SK-MEL-5 (cell line): Measurements from ENCODE around the gene ABCA4. TPM values are rescaled to one million over a fixed set of nuclear protein-coding genes. Genes with fewer than 3 reads are reported as not detected.
A peak's percentile ranks its signal among the peaks of the same experiment; 100 is the strongest.

Source experiments
- DNase-seq: peaks from one replicate; pipeline ENCODE4 v3.0.0-alpha.2; 2016; ENCODE audit warnings: low read depth, low spot score
- in situ Hi-C: cut with HindIII; loops from 2 replicates; pipeline ENCODE4 v1.10.0; 2016; ENCODE audit warnings: low sequenced_read_pairs, high pct_unique_total_duplicates, low pct_unique_long_range_greater_than_20kb
- total RNA-seq: library from RNA; depleted of rRNA; stranded (reverse); fragments of >200 nt; shearing (Covaris generic); gene quantifications from 2 replicates; pipeline ENCODE4 v1.2.3, GENCODE V29; 2014

The ABCA4 gene
- total RNA-seq, 1 experiment from 2014 or later = not detected

DNA sequence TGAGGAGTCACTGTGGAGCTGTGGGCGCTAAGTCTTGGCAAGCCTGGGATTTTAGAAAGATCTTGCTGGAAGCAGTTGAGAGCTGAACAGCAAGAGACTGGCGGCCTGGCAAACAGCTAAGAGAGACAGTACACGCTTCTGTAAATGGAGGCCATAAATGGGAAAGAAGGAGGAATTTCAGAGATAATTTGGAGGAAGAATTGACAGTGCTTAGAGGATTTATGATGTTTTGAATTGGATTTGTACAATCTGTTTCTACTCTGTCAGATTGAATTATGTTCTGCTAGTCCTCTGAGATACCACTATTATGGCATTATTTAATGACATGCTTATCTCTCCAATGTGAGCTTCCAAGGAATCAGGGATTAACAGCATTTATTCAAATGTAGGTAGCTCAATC lies 50.1 kb downstream of the ABCA4 start:
- in situ Hi-C loops = no loop called here

DNA sequence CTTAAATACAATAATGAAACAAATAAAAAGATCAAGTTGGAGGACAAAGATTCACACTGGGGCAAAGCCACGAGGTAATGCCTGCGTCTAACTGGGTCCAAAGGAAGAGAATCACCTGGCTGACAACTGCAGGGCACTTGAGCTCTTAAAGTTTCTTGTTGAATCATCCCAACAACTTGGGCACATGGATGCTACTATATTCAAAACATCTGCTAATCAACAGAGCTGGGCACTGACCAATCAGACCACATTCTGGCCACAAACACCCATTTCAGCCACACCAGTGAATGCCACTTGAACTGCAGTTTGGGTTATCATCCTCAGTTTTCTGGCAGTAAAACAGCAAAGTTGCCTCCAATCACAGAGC lies 51.0 kb downstream of the ABCA4 start:
- in situ Hi-C loops = no loop called here
- DNase-seq = no peak

More for the DNA sequence above, 50.1 kb downstream of the ABCA4 start:
- DNase-seq = no peak

DNA sequence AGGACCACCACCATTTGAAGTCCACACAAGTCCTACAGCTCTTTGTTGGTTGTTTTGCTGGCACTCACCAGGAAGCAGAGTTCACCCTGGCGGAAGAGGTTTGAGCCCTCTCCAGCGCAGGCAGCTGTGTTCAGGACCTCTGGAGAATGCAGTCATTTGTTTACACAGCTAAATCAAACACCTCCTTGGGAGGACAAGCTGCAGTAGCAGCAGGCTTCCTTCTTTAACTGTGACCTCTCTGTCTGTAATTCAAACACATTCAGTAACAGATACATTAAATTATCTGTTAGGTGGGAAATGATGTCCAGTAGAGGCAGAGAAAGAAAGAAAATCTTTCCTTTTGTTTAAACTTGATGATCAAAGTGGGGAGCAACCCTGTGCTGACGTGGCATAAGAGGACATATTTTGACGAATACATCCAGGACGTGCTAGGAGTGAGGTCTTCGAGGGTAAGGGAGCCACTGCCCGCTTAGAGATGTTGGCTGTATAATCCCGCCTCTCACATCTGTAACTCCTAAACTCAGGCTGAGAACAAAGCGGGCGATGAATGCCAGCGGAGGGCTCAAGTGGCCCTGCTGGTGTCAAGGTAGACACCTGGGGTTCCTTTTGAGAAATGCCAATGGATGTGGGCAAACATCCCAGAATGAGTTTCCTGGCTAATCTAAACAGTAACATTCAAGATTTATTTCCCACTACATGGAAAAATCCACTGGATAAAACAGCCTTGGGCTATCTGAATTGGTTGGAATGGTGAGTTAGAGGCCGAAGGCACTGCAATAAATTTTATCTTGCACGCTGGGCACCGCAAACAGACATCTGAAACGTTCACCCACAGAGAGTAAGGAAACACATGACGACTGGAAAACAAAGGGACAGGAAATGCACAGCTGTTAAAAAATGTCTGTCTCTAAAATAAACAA lies 51.7 kb downstream of the ABCA4 start:
- in situ Hi-C loops = no loop called here
- no peak for DNase-seq

DNA sequence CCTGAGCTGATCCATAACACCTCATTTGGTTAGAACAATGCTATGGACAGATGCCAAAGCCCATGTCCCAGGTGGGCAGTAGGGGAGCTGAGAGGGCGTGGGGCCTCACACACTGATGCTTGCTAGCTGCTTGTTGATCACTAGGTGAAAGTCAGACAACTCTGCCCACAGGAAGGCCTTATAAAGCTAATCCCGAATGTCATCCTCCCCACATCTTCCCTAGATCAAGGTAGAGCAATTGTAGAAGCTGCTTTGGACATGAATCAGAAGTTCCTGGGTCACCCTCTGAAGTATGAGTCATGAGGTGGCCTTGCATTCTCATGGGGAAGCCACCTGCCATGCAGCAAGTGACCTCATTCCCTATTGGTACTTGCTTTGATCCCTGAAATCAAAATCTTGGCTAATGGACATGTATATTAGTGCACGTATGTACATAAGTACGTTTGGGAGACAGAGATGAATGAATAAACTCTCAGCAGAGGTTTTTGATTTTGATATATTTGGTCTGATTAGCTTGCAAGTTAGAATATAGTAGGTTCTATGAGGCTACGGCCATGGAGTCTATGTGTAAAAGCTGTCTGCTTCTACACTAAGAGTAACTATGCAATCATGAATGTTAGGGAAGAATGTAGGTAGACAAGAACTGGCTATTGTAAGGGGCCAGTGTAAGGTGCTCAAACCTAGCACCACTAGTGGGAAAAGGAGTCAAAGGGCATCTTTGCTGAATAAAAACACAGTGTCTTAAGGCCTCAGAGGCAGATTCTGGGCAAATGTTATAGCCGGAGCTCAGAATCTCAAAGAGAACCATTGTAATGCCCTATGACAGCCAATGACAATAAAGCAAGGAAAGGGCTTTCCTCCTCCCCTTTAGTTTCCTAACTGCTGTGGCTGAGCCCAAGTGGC lies 52.6 kb downstream of the ABCA4 start:
- in situ Hi-C loops = no loop called here
- DNase-seq = no peak

DNA sequence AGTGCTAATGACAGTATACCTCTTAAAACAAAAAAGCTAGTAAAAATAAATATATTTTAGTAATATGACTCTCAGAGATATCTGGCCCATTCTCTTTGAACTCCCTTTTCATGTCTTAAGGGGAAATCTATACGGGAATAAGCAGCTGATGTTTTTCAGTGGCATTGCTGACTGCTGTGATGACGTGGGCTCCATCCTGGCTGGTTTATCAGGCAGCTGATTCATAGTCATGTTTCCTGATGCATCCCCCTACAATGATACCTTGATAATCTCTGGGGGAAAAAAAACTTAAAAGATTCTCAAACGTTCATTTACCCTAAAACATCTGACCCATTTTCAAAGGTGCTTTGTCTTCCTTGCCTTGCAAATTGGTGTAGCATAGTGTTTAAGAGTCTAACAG lies 53.8 kb downstream of the ABCA4 start:
- DNase-seq = peak; percentile 70
- in situ Hi-C loops = no loop called here

DNA sequence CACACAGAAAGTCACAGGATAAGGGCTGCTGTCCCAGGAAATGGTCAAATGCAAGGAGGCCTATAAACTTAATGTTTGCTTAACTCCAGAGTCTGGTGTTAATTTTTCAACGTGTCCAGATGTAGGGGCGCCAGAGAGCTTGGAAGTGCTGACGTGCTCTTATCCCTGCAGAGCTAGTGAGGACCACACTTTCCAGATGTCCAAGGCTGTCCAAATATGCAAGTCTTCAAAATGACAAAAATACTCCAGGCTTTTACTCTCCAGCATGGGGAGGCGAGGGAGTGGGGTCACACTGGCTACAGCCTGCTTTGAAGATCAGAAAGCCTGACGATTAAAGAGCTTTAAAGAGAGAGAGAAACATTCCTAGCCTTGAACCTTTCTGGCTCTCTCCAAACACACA lies 57.6 kb downstream of the ABCA4 start:
- in situ Hi-C loops = no loop called here
- DNase-seq = peak; percentile 55

DNA sequence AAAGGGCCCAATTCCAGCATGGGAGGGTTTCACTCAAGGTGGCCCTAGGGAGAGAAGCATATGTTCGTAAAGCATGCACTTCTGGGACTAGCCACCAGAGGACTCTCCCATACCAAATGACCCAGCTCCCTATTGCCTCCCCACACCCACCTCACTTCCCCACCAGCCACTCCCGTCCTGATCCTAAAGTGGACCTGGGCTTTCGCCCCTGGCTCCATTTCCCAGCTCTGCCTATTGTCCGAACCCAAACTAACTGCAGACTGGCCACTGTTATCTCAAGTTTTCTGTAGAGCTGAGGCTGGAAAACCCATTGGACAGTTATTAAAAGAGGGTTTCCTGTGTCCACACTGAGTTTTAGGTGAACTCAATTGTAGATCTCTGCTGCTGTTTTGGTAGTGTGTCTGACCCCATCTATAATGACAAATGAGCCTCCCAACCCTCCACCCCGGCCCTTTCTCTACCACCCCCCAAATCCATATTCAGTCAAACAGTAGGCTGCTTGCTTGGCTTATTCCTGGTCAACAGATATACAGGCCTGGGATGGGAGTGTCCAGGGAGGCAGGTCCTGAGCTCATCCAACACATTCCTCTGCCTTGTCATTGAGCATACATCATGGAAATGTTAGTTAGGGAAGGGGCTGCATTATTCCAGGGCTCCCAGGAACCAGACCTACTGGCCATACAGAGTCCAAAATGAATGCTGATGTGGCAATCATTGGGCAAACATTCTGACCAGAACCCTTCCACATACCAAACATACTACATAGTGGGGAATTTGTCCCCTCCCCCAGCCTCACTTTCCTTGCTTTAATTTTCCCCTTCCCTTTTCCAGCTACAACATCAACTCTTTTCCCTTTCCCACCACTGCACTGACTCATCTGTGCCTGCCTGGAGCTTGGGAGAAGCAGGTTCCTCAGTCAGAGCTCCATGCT lies 59.2 kb downstream of the ABCA4 start:
- in situ Hi-C loops = no loop called here

DNA sequence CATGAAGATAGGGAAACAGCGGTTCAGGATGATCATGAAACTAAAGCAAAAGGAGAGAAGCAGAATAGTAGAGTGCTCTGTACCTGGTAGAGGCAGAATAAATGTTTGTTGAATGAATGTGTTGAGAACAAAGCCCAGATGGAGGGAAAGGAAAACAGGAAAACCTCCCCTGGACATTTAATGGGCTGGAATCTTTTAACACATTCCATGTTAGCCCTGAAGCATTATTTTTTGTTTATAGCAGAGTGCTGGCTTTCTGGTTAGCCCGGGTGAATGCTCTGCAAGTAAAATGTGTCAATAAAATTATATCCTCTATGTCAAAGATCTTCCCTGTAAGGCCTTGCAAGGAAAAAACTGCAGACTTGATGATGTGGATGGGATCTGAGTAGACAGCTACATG lies 60.2 kb downstream of the ABCA4 start:
- in situ Hi-C loops = no loop called here
- DNase-seq = no peak

More for the DNA sequence above, 59.2 kb downstream of the ABCA4 start:
- DNase-seq = peak; percentile 80

DNA sequence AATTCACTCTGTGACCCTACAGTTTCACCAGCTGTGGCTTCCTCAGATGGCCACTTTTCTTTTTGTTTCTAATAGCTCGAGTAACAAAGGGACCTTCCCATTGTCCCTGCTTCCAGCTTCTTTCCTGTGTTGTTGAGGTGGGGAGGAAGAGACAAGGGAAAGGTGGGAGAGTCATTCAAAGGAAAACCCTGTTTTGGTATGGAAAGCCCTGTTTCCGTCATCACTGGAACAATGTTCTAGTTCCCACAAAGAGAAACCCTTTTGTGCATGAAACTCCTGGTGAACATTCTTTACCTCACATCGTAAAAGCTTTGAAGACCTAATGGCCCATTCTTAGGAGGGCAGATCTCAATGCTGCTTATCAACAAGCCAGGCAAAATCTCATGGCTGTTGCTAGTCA lies 62.2 kb downstream of the ABCA4 start:
- in situ Hi-C loops = no loop called here
- DNase-seq = no peak

DNA sequence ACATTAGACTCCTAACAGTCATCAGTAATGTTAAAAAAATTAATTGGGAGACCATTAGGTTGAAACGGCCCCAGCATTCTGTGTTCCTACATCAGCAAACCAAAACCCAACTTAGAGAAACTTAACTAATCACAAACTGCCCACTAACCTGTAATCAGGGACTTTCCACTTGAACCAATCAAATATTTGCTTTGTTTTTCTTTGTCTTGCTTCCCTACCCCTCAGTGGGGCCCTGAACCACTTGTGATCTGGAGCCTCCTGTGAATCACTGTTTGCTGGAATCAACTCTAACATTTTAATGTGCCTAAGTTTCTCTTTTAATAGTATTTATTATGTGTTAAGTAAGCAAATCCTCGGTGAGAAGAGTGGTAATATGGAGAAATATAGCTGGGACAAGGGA lies 64.0 kb downstream of the ABCA4 start:
- in situ Hi-C loops = no loop called here
- DNase-seq = no peak

DNA sequence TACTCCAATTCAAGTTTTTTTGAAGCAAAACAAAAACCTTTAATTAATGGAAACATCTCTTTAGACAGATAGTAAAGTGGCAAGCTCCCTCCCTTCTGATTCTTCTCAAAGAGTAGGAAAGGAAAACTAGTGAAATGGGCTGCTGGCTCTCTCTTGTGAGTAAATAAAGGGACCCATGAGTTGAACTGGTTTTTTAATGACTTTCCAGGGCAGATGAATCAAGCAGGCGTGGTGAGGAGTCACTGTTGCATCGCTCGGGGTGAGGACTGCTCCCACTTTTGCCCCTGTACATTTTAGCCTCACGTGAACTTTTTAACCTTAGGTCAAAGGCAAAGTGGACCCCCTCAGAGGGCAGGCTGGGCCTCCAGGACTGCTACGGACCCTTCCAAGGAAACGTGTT lies 64.8 kb downstream of the ABCA4 start:
- in situ Hi-C loops = no loop called here
- no peak for DNase-seq

DNA sequence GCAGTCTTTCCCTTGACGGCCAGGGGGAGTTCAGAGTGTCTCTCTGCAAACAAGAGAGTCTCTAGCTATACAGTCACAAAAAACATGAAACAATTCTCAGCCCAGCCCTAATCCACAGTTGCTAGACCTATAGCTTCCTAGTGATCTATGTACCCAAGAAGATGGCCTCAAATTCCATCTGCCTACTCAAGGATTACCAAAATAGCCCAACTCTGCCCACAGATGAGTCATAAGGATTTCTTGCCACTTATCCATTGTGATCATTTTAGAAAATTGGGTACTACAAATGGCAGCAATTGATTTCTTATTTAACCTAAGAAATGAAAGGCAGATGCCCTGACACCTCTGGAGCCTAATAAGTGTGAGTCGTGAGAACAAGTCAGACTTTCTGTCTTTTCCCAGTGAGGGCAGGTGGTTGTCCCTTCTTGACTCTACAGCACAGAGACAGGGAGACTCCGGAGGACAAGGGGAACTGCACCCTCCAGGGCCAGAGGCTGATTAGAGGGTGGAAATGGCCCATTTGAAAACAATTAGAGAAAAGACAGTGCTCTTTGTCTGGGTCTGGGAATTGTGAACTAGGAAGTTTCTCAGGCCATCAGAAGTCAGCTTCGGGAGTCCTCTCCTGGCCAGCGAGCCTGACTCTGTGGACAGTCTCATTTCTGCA lies 65.4 kb downstream of the ABCA4 start:
- in situ Hi-C loops = no loop called here
- no peak for DNase-seq

DNA sequence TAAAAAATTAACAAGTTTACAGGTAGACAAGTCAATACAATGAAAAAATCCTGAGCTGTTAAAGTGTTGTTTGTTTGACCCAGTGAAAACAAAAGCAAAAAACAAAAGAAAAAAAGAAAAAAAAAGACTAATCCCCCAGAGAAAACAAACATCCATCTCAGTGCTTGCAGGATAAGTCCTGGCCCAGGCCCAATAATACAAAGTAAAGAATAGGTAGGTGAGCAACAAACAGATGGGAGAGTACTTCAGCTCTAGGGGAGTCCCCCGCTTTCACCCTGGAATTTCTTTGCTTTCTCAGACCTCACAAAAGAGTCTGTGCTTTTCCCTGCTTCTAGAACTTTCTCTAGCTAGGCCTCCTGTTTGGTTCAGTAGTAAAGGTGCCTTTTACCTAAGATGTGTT lies 70.3 kb downstream of the ABCA4 start:
- in situ Hi-C loops = no loop called here
- no peak for DNase-seq

DNA sequence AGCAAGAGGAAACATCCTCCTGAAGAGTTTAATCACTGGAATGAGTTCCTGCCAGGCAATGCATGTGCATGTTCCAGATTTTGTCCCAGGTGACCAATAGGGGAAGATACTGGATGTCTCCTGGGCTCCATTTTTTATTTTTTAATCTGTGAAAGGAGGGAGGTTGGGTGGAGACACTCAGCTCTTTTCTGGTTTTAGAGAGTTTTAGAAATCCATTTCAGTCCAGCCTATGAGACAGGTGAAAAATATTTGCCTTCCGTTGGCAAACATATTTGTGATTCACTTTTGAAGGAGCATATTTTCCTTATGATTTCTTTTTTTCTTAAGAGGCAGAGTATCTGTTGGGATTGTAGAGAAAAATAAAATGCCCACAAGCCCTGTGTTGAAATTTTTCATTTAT lies 70.7 kb downstream of the ABCA4 start:
- in situ Hi-C loops = no loop called here
- no peak for DNase-seq

DNA sequence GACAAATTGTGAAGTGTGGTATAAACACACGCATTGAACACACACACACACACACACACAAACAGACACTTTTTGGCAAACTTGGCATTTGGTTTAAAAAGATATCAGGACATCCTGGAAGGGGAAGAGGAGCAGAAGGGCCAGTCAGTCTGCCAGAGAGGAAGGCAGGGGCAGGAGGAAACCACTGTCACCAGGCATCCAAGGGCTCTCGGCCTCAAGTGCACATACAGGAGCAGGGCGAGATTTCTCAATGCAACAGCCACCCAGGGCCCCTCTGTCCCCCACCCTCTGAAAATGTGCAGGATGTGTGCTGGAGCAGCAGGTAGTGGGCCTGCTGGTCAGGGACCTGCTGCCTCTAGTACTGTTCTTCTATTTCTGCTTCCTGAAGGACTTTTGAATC lies 71.2 kb downstream of the ABCA4 start:
- in situ Hi-C loops = no loop called here
- no peak for DNase-seq

DNA sequence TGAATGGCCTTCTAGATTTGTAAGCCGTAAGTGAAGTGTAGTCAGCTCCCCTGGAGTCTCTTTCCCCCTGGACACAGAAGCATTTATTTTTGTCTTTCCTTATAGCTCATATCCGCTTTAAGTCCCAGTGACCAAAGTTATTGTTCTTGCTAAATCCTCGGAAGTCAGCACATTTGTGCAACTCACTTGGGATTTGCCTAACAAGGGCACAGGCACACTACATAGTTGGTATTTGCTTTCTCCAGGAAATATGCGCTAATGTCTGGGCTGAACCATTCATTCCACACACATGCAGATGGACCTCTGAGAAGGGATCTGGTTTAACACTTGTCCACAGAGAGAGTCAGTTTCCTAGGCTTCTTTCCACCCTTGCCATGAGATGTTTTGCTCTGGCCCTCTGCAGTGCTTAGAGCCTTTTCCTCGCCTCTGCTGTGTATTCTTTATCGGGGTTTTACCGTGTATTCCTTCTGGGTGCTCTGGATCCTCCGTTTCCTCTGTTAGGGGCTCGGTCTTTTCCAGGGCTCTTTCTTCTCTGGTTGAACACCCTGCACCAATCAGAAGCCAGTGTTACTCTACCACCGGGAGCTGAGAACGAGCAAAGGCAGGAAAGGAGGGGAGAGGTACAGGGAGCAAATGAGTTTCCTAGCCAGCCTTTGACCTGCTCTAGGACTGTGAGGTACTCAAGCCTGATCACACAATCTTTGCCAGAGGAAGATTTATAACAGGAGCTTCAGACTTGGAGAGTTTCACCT lies 72.4 kb downstream of the ABCA4 start:
- peak; percentile 58 for DNase-seq
- in situ Hi-C loops = no loop called here

DNA sequence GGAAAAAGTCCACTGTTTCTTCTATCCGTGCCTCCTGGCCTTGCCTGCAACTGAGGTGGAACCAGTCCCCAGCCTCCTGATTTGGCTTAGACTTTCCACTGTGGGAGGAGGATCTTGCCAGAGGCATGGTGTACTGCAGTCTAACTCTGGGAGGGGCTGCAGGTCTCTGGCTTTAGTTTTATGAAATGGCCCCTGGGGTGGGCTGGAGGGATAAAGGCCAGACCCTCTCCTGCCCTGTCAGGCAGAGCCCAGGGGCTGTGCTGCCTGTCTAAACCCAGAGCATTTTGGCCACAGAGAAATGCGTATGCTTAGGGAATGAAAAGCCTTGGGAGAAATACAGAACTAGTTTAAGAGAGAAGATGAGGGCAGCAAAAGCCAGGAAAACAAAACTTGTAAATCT lies 73.0 kb downstream of the ABCA4 start:
- in situ Hi-C loops = no loop called here
- no peak for DNase-seq
